OCI-LY1 (cell line): Measurements from ENCODE around the gene AP4S1.

Source experiments
- EZH2 ChIP-seq: fragments of 200-600 bp; sonication (generic), shearing (Covaris generic); IDR thresholded peaks from 2 replicates; pipeline ENCODE4 v1.8.0; 2017; ENCODE audit warnings: borderline replicate concordance, mixed run types, mild to moderate bottlenecking, antibody characterized with exemption, low read length, moderate library complexity, mixed read lengths
- TF ChIP-seq, protein P1 (sequence below): fragments of 200-600 bp; sonication (generic), shearing (Covaris generic); IDR thresholded peaks from 2 replicates; pipeline ENCODE4 v1.5.1; 2017; ENCODE audit warnings: mild to moderate bottlenecking, antibody characterized with exemption, low read length, moderate library complexity, mixed read lengths

DNA sequence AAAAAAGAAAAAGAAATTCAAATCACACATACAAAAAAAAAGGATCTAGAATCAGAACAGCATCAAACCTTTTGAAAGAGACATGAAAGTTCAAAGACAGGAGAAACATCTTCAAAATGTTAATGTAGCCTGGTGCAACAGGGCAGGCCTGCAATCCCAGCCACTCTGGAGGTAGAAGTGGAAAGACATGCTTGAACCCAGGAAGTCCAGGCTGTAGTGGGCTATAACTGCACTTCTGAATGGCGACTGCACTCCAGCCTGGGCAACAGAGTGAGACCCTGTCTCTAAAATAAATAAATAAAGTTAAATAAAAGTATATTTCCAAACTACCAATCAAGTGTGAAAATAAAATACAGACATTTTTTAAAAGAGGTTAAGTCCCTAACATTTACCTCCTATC lies 18.7 kb upstream of the AP4S1 start:
- TF ChIP-seq, protein P1, sequence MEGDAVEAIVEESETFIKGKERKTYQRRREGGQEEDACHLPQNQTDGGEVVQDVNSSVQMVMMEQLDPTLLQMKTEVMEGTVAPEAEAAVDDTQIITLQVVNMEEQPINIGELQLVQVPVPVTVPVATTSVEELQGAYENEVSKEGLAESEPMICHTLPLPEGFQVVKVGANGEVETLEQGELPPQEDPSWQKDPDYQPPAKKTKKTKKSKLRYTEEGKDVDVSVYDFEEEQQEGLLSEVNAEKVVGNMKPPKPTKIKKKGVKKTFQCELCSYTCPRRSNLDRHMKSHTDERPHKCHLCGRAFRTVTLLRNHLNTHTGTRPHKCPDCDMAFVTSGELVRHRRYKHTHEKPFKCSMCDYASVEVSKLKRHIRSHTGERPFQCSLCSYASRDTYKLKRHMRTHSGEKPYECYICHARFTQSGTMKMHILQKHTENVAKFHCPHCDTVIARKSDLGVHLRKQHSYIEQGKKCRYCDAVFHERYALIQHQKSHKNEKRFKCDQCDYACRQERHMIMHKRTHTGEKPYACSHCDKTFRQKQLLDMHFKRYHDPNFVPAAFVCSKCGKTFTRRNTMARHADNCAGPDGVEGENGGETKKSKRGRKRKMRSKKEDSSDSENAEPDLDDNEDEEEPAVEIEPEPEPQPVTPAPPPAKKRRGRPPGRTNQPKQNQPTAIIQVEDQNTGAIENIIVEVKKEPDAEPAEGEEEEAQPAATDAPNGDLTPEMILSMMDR, result no peak
- TF ChIP-seq EZH2, result no peak
